Panc1 (cell line): ENCODE results near the gene DACH1. TPM values are rescaled to one million over a fixed set of nuclear protein-coding genes. Genes with fewer than 3 reads are reported as not detected.

Experiments used
- ATAC-seq: fragments of 200-7000 bp; cut with Tn5 transposase; 2 replicates; pipeline ENCODE4 v1.9.1; 2020; ENCODE audit warnings: mild to moderate bottlenecking, moderate library complexity
- BruUV-seq: library from RNA; stranded (reverse); fragments of 400-500 nt; replicated peaks from 2 replicates; lab custom pipeline; 2021; lab: Mats Ljungman, UMichigan
- CTCF ChIA-PET: fragments of 300-600 bp; sonication (Branson Sonifier 250); formaldehyde crosslinking; loops from one replicate; lab custom pipeline; 2022; ENCODE audit warnings: antibody characterized with exemption; lab: Charles Lee
- POLR2A ChIA-PET: fragments of 300-600 bp; sonication (Branson Sonifier 250); formaldehyde crosslinking; loops from one replicate; lab custom pipeline; 2022; ENCODE audit warnings: antibody characterized with exemption; lab: Charles Lee
- DNase-seq: peaks from one replicate; pipeline ENCODE4 v3.0.0-alpha.2; 2010; ENCODE audit warnings: low read depth, low spot score
- H3K27ac ChIP-seq: 2 replicates; pipeline ENCODE4 v1.5.1; 2011; ENCODE audit warnings: mild to moderate bottlenecking, low read length, inconsistent platforms
- H3K27me3 ChIP-seq: fragments of 200-500 bp; sonication (Bioruptor generic); 2 replicates; pipeline ENCODE4 v1.6.0; 2014; ENCODE audit warnings: low read length, inconsistent platforms; ENCODE audit not compliant: control insufficient read depth, insufficient read depth
- H3K36me3 ChIP-seq: fragments of 200-500 bp; sonication (Bioruptor generic); 2 replicates; pipeline ENCODE4 v1.5.1; 2014; ENCODE audit warnings: inconsistent platforms, mild to moderate bottlenecking, low read length, moderate library complexity; ENCODE audit not compliant: control insufficient read depth, insufficient read depth
- H3K4me1 ChIP-seq: 2 replicates; pipeline ENCODE4 v1.5.1; 2011; ENCODE audit warnings: inconsistent platforms, mild to moderate bottlenecking, low read length, moderate library complexity; ENCODE audit not compliant: control insufficient read depth, insufficient read depth
- H3K4me3 ChIP-seq, 2 experiments: 2 replicates each; pipeline ENCODE4 v1.5.1; 2011 to 2012; ENCODE audit warnings: low read depth in 2 of 2, low read length in 2 of 2, mild to moderate bottlenecking in 2 of 2, inconsistent platforms in 1 of 2, moderate library complexity in 1 of 2
- H3K9me3 ChIP-seq: fragments of 200-500 bp; sonication (Bioruptor generic); 2 replicates; pipeline ENCODE4 v1.5.1; 2014; ENCODE audit warnings: low read depth, mild to moderate bottlenecking, inconsistent platforms, low read length, moderate library complexity; ENCODE audit not compliant: control insufficient read depth, insufficient read depth
- POLR2AphosphoS5 ChIP-seq: IDR thresholded peaks from 2 replicates; pipeline ENCODE4 v1.6.1; 2012; ENCODE audit warnings: mild to moderate bottlenecking, low read depth, low read length, moderate library complexity
- SIN3A ChIP-seq: IDR thresholded peaks from 2 replicates; pipeline ENCODE4 v1.6.1; 2012; ENCODE audit warnings: low read depth, mild to moderate bottlenecking, low read length, moderate library complexity, borderline replicate concordance; ENCODE audit not compliant: insufficient read depth
- TCF7L2 ChIP-seq: IDR thresholded peaks from 2 replicates; pipeline ENCODE4 v1.6.1; 2011; ENCODE audit warnings: mild to moderate bottlenecking, low read depth, low read length, inconsistent platforms
- in situ Hi-C: cut with HindIII; loops from 2 replicates; pipeline ENCODE4 v1.10.0; 2016; ENCODE audit warnings: low sequenced_read_pairs, low pct_unique_long_range_greater_than_20kb
- intact Hi-C: fragments of 100-400 bp; cut with micrococcal nuclease; formaldehyde crosslinking; loops from one replicate; pipeline ENCODE4 v1.10.0; 2022; ENCODE audit not compliant: unreplicated experiment
- total RNA-seq: library from RNA; stranded (reverse); gene quantifications from one replicate; pipeline ENCODE4 v1.2.1, GENCODE V29; 2021; ENCODE audit not compliant: unreplicated experiment
- TF ChIP-seq, protein P1 (sequence below): fragments of 450-650 bp; IDR thresholded peaks from 2 replicates; pipeline ENCODE4 v1.5.1; 2017; ENCODE audit warnings: mild to moderate bottlenecking
- TF ChIP-seq, protein P2 (sequence below), 2 experiments: IDR thresholded peaks; 2 replicates each; pipeline ENCODE4 v1.6.1; 2011 to 2012; ENCODE audit warnings: low read depth in 2 of 2, control low read depth in 1 of 2, low read length in 1 of 2, mild to moderate bottlenecking in 1 of 2, moderate library complexity in 1 of 2; ENCODE audit not compliant: insufficient read depth in 1 of 2

The DACH1 gene
- total RNA-seq, 1 experiment from 2014 or later, result 0.54 TPM

GRCh38 chr13:71703138-71703537 is 163.9 kb downstream of the DACH1 start:
- intact Hi-C loops, result no loop called here
- CTCF ChIA-PET, result no interaction called here

GRCh38 chr13:71702253-71702652 is 164.8 kb downstream of the DACH1 start:
- Histone ChIP-seq H3K27me3 (no peaks in the 10 kb centered on the region), H3K27ac (no peak overlapping the region), H3K36me3 (no peaks in the 10 kb centered on the region), H3K4me1 (no peaks in the 10 kb centered on the region), H3K9me3 (no peaks in the 10 kb centered on the region; the same call in 1 of the 2 replicates), H3K4me3 (no peak overlapping the region)
- TF ChIP-seq POLR2AphosphoS5 (no peak), SIN3A (no peak), TCF7L2 (no peak)
- TF ChIP-seq, protein P1, sequence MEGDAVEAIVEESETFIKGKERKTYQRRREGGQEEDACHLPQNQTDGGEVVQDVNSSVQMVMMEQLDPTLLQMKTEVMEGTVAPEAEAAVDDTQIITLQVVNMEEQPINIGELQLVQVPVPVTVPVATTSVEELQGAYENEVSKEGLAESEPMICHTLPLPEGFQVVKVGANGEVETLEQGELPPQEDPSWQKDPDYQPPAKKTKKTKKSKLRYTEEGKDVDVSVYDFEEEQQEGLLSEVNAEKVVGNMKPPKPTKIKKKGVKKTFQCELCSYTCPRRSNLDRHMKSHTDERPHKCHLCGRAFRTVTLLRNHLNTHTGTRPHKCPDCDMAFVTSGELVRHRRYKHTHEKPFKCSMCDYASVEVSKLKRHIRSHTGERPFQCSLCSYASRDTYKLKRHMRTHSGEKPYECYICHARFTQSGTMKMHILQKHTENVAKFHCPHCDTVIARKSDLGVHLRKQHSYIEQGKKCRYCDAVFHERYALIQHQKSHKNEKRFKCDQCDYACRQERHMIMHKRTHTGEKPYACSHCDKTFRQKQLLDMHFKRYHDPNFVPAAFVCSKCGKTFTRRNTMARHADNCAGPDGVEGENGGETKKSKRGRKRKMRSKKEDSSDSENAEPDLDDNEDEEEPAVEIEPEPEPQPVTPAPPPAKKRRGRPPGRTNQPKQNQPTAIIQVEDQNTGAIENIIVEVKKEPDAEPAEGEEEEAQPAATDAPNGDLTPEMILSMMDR, result no peak
- TF ChIP-seq, protein P2, sequence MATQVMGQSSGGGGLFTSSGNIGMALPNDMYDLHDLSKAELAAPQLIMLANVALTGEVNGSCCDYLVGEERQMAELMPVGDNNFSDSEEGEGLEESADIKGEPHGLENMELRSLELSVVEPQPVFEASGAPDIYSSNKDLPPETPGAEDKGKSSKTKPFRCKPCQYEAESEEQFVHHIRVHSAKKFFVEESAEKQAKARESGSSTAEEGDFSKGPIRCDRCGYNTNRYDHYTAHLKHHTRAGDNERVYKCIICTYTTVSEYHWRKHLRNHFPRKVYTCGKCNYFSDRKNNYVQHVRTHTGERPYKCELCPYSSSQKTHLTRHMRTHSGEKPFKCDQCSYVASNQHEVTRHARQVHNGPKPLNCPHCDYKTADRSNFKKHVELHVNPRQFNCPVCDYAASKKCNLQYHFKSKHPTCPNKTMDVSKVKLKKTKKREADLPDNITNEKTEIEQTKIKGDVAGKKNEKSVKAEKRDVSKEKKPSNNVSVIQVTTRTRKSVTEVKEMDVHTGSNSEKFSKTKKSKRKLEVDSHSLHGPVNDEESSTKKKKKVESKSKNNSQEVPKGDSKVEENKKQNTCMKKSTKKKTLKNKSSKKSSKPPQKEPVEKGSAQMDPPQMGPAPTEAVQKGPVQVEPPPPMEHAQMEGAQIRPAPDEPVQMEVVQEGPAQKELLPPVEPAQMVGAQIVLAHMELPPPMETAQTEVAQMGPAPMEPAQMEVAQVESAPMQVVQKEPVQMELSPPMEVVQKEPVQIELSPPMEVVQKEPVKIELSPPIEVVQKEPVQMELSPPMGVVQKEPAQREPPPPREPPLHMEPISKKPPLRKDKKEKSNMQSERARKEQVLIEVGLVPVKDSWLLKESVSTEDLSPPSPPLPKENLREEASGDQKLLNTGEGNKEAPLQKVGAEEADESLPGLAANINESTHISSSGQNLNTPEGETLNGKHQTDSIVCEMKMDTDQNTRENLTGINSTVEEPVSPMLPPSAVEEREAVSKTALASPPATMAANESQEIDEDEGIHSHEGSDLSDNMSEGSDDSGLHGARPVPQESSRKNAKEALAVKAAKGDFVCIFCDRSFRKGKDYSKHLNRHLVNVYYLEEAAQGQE (IDR thresholded peaks at IDR 0.05; ENCODE audit: insufficient read depth in 1 of 2, low read depth in 2 of 2, low read length in 1 of 2), result no peak
- intact Hi-C loops (no loop called here), in situ Hi-C loops (no loop called here)
- POLR2A ChIA-PET, result no interaction called here
- ATAC-seq (no peak), DNase-seq (no peak)
- no TSS peak for BruUV-seq
- CTCF ChIA-PET, result no interaction called here

More at GRCh38 chr13:71703138-71703537, 163.9 kb downstream of the DACH1 start:
- H3K27ac ChIP-seq, result no peak overlapping the region
- in situ Hi-C loops, result no loop called here
- ATAC-seq (no peak), DNase-seq (no peak)
- no peaks in the 10 kb centered on the region; the same call in 1 of the 2 replicates for H3K9me3 ChIP-seq
- H3K4me3 ChIP-seq, result no peak overlapping the region
- POLR2A ChIA-PET, result no interaction called here
- TF ChIP-seq, protein P2 (IDR thresholded peaks at IDR 0.05; ENCODE audit: insufficient read depth in 1 of 2, low read depth in 2 of 2, low read length in 1 of 2), result no peak
- TF ChIP-seq SIN3A, result no peak
- no peak for TF ChIP-seq POLR2AphosphoS5
- no peak for TF ChIP-seq TCF7L2
- TF ChIP-seq, protein P1, result no peak
- BruUV-seq, result no TSS peak
- H3K4me1 ChIP-seq, result no peaks in the 10 kb centered on the region
- no peaks in the 10 kb centered on the region for H3K27me3 ChIP-seq
- no peaks in the 10 kb centered on the region for H3K36me3 ChIP-seq
